GM12874 (cell line): Measurements from ENCODE around the gene SCYL1.

Source experiments
- TF ChIP-seq, protein P1 (sequence below): IDR thresholded peaks from 2 replicates; pipeline ENCODE4 v1.5.1; 2011; ENCODE audit warnings: low read depth, mild to moderate bottlenecking, control low read depth, low read length, moderate library complexity; ENCODE audit not compliant: insufficient read depth

Gene SCYL1

DNA sequence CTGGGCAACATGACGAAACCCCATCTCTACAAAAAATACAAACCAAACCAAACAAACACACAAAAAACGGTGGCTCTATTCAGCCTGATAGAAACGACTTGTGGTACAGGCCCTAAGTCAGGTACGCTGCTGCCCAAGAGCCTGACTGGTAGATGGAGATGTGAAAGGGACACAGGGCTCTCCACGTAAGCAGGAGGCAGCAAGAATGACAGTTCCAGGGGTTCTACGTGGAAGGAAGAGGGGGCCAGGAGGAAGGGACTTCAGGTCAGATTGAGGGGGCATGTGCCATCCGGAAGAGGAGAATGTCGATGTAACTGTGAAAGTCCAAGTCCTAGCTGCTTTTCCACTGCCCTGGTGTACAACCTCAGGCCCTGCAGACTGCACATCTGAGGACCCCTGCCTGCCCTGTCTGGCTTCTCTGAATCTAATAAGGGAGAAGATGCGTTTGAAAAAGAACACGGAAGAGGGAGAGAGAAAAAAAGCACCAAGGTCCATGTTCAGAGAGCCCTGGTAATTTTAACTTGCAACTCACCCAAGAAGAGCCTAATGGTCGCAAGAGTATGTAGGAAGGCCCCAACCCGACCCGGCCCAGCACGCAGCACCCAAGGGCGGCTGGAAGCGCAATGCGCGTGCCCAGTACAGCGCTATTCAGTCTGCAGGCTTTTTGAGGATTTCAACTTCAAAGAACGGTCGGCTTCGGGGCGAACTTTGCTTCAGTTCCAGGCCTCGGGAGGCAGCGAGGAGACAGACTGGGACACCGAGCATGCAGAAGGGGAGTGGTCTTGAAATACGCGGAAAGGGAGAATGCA, 44.5 kb downstream of the SCYL1 start:
- TF ChIP-seq, protein P1, sequence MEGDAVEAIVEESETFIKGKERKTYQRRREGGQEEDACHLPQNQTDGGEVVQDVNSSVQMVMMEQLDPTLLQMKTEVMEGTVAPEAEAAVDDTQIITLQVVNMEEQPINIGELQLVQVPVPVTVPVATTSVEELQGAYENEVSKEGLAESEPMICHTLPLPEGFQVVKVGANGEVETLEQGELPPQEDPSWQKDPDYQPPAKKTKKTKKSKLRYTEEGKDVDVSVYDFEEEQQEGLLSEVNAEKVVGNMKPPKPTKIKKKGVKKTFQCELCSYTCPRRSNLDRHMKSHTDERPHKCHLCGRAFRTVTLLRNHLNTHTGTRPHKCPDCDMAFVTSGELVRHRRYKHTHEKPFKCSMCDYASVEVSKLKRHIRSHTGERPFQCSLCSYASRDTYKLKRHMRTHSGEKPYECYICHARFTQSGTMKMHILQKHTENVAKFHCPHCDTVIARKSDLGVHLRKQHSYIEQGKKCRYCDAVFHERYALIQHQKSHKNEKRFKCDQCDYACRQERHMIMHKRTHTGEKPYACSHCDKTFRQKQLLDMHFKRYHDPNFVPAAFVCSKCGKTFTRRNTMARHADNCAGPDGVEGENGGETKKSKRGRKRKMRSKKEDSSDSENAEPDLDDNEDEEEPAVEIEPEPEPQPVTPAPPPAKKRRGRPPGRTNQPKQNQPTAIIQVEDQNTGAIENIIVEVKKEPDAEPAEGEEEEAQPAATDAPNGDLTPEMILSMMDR, result no peak

DNA sequence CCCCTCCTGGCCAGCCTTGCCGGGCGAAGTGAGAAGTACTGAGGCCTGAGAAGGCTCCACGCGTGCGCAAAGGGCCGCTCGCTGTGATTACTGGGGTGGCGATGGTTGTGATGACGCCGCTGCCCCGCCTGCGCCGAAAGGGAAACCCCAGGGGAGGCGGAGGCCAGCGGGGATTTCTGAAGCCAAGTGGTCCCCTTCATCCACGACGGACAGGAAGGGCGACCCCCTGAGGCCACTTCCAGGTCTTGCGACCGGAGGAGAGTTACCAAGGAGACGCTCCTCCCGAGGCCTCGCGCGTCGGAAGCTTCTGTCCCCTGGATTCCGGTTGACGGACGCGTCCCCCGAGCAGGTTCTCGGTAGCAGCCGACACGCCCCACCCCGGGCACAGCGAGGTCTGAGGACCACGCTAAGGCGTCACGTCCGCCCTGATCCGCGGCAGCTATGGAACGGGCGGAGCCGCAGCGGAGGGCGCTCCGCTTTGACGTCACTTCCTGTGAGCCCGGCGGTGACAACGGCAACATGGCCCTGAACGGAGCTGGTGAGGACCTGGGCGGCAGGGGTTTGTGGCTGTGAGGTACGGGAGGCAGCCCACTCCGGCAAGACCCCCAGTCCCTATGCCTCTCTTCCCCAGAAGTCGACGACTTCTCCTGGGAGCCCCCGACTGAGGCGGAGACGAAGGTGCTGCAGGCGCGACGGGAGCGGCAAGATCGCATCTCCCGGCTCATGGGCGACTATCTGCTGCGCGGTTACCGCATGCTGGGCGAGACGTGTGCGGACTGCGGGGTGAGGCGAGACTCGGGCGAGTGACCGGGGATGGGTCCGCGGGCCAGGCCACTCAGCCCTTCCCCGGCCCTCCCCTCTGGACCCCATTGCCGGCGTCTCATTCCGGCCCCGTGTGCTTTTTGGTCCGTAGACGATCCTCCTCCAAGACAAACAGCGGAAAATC, 45.4 kb downstream of the SCYL1 start, which contains the start of gene ZNRD2:
ZNRD2 (plus strand) TSS at position 505 of the 946 bp plus-strand sequence; CDS start at position 520, 15 bp downstream.
- TF ChIP-seq, protein P1, result peak; percentile 73

DNA sequence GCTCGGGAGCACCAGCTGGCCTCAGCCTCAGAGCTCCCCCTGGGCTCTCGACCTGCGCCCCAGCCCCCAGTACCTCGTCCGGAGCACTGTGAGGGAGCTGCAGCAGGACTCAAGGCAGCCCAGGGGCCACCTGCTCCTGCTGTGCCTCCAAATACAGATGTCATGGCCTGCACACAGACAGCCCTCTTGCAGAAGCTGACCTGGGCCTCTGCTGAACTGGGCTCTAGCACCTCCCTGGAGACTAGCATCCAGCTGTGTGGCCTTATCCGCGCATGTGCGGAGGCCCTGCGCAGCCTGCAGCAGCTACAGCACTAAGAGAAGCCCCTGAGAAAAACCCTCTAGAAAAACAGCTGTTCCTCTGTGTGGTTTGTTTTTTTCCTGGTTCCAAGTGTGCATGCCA, 46.5 kb downstream of the SCYL1 start:
- TF ChIP-seq, protein P1, result no peak

DNA sequence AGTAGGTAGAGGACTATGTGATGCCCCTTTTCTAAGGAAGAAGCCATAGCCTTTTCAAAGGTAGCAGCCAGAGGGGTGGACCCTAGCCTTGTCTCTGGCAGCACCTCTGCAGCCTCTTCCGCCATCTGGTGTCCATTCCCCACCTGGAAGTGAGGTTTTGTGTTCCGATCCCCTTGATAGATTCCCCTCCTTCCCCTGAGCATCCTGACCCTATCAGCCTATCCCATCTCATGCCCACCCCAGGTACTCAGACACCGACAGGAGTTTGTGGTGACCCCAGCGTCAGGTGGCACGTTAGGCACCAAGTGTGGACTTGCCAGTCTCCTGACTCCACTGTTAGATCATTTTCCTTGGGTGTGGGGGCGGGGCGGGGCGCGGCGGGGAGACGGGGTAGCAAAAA, 47.1 kb downstream of the SCYL1 start:
- TF ChIP-seq, protein P1, result 0 out of 2 replicates have a peak, but pooled peaks have one; percentile 8

DNA sequence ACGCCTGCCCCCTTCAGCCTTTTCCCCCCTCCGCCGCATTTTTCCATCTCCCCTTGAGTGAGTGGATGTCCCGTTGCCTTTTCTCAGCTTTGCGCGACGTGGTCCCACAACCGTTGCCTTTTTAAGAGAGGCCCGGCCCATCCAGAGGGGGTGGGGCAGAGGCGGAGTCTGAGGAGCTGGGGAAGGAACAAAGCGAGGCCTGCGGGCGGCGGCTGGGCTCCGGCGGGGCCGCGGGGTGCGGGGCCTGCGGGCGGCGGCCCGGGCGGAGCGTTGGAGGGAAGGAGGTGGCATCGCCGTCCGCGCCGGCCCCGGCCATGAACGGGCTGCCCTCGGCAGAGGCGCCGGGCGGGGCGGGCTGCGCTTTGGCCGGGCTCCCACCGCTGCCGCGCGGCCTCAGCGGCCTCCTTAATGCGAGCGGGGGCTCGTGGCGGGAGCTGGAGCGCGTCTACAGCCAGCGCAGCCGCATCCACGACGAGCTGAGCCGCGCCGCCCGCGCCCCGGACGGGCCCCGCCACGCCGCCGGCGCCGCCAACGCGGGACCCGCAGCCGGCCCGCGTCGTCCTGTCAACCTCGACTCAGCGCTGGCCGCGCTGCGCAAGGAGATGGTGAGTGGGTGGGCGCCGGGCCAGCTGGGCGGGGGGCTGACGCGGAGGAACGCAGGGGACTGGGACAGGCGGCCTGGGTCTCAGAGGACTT, 47.6 kb downstream of the SCYL1 start, which contains the start of gene FAM89B:
FAM89B (plus strand) TSS at position 183 of the 696 bp plus-strand sequence; CDS start at position 315, 132 bp downstream.
- TF ChIP-seq, protein P1, result no peak

DNA sequence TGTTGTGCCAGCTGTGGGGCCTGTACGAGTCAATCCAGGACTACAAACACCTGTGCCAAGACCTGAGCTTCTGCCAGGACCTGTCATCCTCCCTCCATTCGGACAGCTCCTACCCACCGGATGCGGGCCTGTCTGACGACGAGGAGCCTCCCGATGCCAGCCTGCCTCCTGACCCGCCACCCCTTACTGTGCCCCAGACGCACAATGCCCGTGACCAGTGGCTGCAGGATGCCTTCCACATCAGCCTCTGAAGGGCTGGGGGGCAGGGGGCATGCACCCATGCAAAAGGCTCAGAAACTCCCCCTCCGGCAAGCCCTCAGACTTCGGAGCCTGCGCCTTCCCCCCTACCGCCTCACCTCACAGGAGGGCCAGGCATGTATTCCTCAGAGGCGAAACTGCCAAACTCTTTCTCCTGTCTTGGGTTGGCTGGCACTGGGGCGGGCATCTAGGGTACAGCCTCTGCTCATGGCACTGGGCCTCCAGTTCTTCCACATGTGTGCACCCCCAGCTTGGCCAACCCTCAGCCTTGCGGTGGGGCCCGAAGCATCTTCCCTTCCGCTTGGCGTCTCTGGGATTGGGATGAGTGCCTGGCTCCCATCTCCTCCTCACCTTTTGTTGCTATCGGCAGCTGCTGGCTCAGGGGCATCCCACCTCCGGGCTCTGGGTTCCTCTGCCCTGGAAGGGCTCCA, 48.7 kb downstream of the SCYL1 start:
- TF ChIP-seq, protein P1, result no peak
